GM19452 (cell line): Measurements from ENCODE around the gene DDX10.
"Not testable (repeated sequence)": the region's sequence is repeated elsewhere in the genome, so short reads cannot be mapped to it uniquely, and the experiment has no call there.

Source experiments
- ATAC-seq: cut with Tn5 transposase; IDR thresholded peaks from one replicate; pipeline ENCODE4 v1.9.1; 2021; ENCODE audit not compliant: unreplicated experiment

The DDX10 gene

GRCh38 chr11:108766596-108767173 is 101.8 kb downstream of the DDX10 start:
- ATAC-seq: no peak

- ATAC-seq: no peak
Measured at GRCh38 chr11:108768370-108768769, 103.5 kb downstream of the DDX10 start.

- ATAC-seq: no peak
Measured at GRCh38 chr11:108768964-108769363, 104.1 kb downstream of the DDX10 start.

- ATAC-seq: no peak
Measured at GRCh38 chr11:108774037-108774730, 109.3 kb downstream of the DDX10 start.

GRCh38 chr11:108775324-108775723 is 110.5 kb downstream of the DDX10 start:
- no peak for ATAC-seq

GRCh38 chr11:108779147-108779546 is 114.3 kb downstream of the DDX10 start:
- not testable (repeated sequence) for ATAC-seq

GRCh38 chr11:108780119-108780518 is 115.2 kb downstream of the DDX10 start:
- ATAC-seq: no peak

- no peak for ATAC-seq
Measured at GRCh38 chr11:108781946-108782345, 117.1 kb downstream of the DDX10 start.

- no peak for ATAC-seq
Measured at GRCh38 chr11:108786281-108786990, 121.6 kb downstream of the DDX10 start.

GRCh38 chr11:108787105-108787504 is 122.2 kb downstream of the DDX10 start:
- no peak for ATAC-seq

GRCh38 chr11:108788565-108789199 is 123.8 kb downstream of the DDX10 start:
- no peak for ATAC-seq

GRCh38 chr11:108790501-108791299 is 125.8 kb downstream of the DDX10 start:
- ATAC-seq: no peak

GRCh38 chr11:108793138-108793537 is 128.3 kb downstream of the DDX10 start:
- ATAC-seq: no peak

GRCh38 chr11:108793611-108794010 is 128.7 kb downstream of the DDX10 start:
- ATAC-seq: no peak

- no peak for ATAC-seq
Measured at GRCh38 chr11:108796551-108796950, 131.7 kb downstream of the DDX10 start.

- ATAC-seq: no peak
Measured at GRCh38 chr11:108797578-108798100, 132.8 kb downstream of the DDX10 start.

GRCh38 chr11:108802492-108802891 is 137.6 kb downstream of the DDX10 start:
- ATAC-seq: no peak

- ATAC-seq: no peak
Measured at GRCh38 chr11:108803776-108804175, 138.9 kb downstream of the DDX10 start.

- no peak for ATAC-seq
Measured at GRCh38 chr11:108804511-108804910, 139.6 kb downstream of the DDX10 start.

GRCh38 chr11:108805030-108805429 is 140.2 kb downstream of the DDX10 start:
- ATAC-seq: no peak

GRCh38 chr11:108807262-108807661 is 142.4 kb downstream of the DDX10 start:
- no peak for ATAC-seq
